GM18517 (cell line): Measurements from ENCODE around the gene TMEFF2.

Experiments
- ATAC-seq: cut with Tn5 transposase; IDR thresholded peaks from one replicate; pipeline ENCODE4 v1.9.1; 2021; ENCODE audit warnings: mild to moderate bottlenecking, moderate library complexity; ENCODE audit not compliant: unreplicated experiment

TMEFF2 gene

DNA sequence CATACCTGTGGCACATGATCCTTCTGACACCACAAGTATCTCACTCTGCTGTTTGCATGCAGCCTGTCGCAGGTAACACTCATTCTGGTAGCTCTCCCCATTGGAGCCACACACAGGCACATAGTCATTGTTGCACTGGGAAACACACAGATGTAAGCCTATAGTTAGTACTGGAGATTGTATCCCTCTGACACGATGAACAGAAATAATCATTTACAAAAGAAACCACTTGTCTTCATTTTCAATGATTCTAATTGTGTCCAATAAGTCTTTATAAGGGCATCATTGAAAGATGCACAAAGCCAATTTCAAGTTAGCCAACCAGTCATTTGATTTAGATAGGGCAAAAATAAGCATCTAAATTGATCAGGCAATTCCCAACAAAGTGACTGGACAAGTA lies 10.4 kb downstream of the TMEFF2 start:
- ATAC-seq, result no peak

GRCh38 chr2:192183296-192183695 lies 11.4 kb downstream of the TMEFF2 start:
- ATAC-seq, result no peak

DNA sequence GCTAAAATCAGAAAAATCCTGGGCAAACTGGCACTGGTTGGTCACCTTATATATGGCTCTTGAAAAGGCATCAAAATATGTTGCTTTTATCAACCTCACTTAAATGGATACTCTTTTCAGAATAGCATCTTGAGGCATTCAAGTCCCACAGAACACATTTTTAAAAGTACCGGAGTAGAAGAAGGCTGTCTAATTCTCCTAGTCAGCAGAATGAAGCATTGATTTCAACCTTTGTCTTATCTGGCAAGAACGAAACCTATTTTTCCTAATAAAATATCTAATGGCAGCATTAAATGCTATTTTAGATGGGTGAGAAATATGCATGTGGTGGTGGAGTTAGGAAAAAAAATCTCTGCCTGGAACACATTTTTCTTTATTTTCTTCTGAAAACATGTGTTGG lies 27.8 kb downstream of the TMEFF2 start:
- ATAC-seq, result no peak

GRCh38 chr2:192165842-192166241 lies 28.9 kb downstream of the TMEFF2 start:
- no peak for ATAC-seq

DNA sequence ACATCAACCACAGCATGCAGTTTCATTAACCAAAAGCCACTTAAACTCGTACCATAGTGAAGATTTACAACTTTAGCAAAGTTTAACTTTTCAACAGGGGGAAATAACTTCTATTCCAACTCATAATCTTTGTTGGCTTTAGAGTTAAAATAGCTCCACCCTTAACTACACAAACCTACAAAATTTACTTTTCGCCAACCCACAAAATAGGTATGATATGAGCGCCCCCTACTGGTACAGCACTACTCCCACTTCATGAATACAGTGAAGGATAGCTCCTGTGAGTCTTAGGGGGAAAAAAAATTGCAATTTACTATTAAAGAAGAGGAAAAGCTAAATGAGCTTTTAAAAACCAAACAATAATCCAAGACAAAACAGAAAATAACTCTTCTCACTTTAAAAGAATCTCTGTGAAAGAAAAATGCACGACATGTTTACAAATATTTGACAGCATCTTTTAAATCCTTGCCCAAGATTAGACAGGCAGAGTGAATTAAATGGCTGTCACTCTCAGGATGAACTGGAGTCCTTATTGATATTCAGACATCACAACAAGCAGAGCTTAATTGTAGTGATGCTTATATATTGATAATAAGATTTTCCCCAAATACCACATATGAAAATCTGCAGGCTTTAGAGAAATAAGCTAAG lies 32.2 kb downstream of the TMEFF2 start:
- ATAC-seq, result peak; percentile 83

- no peak for ATAC-seq
These were observed 33.0 kb downstream of the TMEFF2 start for GRCh38 chr2:192161656-192162290.

GRCh38 chr2:192159736-192160135 lies 35.0 kb downstream of the TMEFF2 start:
- no peak for ATAC-seq

DNA sequence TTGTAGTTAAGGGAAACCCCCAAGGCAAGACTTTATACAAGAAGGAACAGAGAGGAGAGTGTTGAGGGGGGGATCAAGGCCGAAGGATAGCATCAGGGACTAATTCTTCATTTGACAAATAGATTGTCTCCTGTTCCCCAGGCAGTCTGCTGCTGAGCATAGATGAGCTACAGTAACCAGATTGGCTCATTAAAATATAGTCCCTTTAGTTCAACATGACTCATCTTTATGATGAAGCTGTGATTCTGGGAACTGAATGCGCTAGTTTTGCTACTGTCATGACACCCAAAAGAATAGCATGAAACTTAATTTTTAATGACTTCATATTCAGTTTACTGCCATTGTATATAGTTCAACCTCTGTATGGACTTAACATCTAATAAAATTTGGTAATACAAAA lies 35.5 kb downstream of the TMEFF2 start:
- ATAC-seq, result no peak

GRCh38 chr2:192157776-192158175 lies 37.0 kb downstream of the TMEFF2 start:
- no peak for ATAC-seq

DNA sequence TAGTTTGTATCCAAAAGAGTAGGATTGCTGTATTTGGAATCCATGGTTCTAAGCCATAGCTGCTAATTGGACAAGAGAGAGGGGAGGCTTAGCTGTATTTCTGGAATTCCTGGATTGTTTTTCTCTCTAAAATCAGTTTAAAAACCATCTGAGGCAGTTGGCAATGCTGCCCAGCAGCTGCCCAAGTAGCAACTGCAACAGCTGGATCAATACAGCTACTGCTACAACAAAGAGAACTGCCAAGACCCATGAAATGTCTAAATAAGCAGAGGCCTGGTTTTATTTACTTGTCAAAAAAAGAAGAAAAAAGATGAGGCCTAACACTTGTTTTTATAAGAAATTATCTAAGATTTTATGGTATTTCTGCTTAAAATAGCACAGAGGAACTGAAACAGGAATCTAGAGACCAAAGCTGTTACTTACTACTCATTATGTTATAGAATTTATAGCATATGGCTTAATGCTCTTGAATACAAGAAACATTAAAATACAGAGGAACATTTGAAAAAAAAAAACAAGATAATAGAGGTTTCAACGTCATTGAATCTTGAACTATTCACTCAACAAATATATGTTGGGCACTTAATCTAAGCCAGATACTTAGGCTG lies 39.1 kb downstream of the TMEFF2 start:
- ATAC-seq, result no peak

DNA sequence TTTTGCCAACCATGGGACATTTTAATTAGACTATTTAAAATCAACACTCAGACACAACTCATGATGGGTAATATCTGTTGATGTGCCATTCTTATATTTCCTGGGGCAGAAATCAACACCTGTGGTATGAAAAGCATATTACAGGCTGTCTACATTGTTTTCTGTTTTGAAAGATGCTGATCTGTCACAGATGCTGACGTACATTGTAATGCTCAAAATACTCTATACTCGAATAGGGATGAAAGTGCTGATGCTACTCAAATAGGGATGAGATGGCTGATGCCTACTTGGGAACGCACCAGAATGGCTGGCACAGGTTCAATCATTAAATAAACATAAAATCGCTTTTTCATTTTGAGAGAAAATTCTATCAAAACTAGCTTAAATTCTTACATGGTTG lies 41.2 kb downstream of the TMEFF2 start:
- no peak for ATAC-seq

DNA sequence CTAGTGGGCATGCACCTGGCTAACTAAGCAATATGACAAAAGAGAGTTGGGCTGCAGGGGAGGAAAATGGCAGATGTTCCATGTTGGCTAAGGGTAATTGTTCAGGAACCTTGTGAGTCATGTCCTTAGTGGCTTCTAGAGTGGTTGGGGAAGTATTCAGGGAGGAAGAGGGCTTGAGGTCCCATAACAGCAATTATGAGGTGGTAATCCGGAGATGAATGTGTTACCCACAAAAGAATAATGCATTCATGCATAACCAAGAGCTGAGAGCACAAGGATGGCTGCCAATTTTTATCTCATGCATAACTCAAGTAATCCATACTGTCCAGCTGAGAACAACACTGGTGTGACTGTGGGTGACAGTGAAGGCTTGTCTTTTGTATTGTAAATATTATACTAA lies 42.9 kb downstream of the TMEFF2 start:
- ATAC-seq, result no peak

DNA sequence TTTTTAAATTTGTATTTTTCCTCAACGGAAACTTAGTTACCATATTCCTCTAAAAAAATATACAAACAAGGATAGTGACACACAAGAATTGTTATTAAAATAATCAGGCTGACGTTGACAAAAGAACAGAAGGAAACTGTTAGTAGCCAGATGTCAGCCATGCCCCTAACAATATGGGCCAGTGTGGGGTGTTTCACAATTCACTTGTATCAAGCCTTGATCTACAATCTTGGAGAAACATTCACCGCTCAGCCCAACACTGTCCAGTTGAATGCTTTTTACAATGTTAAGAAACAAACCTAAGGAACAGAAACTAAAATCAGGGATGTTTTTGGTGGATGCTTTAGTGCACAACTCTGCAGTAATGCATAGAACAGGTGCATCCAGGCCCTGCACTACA lies 44.6 kb downstream of the TMEFF2 start:
- no peak for ATAC-seq

DNA sequence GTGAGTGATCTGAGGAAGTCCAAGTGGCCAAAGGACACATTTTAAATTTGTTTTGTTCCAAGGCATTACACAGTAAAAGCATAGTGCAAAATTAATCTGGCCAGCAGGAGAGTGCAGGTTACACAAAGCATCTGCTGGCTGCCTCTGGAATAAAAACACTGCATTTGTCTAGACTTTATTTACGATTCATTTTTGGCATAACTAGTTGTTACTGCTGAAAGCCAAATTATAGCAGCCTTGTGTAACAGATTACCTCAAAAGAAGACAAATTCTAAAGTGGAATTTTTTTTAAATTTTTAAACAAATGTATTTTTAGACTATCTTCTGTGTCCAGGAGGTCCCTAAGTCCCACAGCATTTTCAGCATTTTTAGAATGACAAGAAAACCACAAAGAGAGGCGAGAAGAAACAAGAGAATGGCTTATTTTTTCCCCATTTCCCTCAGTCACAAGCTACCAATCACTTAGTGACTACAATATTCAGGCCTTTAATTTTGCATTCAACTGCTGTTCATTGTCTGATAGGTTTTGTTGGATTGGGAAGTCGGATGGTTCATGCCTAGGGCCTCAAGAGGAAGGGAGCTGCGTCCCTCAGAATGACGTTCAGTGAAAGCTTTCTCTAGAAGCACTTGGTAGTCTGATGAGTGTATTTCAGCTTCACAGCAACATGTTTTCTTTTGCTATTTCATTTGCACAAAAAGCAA lies 46.0 kb downstream of the TMEFF2 start:
- ATAC-seq, result no peak

GRCh38 chr2:192148241-192148619 lies 46.5 kb downstream of the TMEFF2 start:
- ATAC-seq, result no peak

DNA sequence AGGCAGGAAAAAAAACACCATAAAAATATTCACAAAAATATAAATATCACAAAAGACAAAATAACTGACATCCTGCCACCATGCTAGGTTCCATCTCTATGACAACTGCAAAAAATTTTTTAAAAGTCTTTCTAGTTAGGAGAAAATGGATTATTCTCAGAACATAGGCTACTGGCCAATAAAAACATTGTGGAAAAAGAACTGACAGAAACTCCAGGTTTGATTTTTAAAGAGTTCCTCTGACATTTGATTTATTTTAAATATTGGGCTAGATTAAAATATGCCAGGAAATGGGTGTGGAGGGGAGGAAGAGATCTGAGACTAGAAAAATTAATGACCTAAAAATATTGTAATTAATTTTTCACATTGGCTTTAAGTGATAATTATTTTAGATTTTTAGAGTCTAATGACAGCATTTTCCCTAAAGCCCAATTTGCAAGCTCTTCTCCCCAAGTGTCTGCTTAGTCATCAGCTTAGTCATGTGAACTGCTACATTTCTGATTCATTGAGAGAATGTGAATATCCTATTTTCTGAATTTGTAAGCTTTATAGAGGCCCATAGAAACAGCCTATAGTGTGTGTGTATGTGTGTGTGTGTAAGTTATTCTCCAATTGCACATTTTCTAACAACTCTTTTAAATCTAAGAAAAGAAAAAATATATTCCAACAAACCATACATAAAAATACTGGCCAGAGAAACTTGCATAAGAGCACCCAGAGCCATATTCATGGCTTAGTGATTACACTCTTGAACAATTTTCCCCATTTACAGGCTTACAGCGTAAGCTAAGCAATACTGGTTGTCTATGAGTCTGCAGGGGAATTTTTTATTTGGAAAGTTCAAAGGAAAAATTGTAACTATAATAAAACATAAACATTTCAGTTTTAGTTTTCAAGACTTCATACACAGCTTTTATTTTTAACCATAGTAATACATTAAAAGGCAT lies 48.4 kb downstream of the TMEFF2 start:
- ATAC-seq, result no peak

DNA sequence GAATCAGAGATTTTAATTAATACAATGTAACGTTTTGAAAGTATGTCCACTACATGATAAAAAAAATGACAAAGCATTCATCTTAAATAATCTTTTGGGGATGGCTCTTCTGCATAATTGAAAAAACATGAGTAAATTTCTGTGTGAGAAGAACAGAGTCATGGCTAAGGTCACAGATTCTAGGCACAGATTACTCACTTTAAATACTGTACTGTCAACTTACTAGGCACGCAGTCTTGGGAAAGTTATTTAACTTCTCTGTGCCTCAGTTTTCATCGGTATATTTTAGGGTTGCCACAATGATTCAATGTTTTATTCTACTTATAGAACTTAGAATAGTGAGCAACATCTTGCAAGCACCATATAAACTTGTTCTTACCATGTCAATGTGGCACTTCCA lies 49.2 kb downstream of the TMEFF2 start:
- ATAC-seq, result no peak

- no peak for ATAC-seq
These were observed 54.4 kb downstream of the TMEFF2 start for GRCh38 chr2:192140236-192140839.

DNA sequence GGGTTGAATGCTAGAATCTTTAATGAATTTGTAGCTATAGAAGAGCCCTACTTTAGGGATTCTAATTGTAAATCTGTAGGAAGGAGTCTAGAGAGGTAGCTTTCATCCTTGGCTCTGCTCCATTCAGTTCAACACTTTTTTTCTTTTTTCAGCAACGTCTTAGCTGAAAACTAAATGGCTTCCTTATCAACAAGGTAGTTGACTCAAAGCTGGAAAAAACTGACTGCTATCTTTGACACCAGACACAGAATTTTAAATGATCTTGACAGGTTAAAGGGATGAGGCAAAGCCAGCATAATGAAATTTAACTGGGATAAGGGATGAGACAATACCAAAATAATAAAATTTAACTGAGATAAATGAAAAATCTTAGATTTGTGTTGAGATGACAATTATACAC lies 54.9 kb downstream of the TMEFF2 start:
- no peak for ATAC-seq

GRCh38 chr2:192137451-192137850 lies 57.3 kb downstream of the TMEFF2 start:
- ATAC-seq, result no peak
